ENCODE results near the gene USH1G. TPM values are rescaled to one million over a fixed set of nuclear protein-coding genes. Genes with fewer than 3 reads are reported as not detected.

Gene USH1G
- total and polyA plus RNA-seq, 2 of the 13 experiments (the other 11 are each of a cell fraction or from before 2014, with no cell fraction given): 0.04 TPM; not detected in 1

DNA sequence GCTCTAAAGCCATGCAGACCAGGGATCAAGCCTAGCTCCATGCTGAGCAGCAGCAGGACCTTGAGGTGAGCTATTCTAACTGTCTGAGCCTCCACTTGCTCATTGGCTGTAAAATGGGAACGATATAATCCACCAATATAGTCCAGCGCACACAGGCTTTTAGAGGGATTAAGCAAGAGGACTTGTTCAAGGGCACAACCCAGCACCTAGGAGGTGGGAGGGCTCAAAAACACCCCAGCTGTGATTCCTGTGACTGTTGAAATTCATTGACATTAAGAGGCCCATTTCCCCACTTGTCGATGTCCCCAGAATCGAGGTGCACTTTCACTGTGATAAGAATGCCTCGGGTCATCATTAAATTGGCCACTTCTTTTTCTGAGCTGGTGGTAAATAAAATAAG lies 4.1 kb downstream of the USH1G start (continued):
- no peak for TF ChIP-seq MLXIP (CRISPR knock-in tag; IDR thresholded peaks at IDR 0.05; ENCODE audit: borderline replicate concordance)
- no peak for TF ChIP-seq TAF1 (CRISPR knock-in tag; IDR thresholded peaks at IDR 0.05)
- no peak for TF ChIP-seq MAFK (conservative IDR thresholded peaks at IDR 0.05 in 1 of 2, IDR thresholded peaks at IDR 0.05 in 1 of 2; ENCODE audit: low read length in 2 of 2)
- no peak for TF ChIP-seq ZNF720 (CRISPR knock-in tag; IDR thresholded peaks at IDR 0.05)
- no peak for TF ChIP-seq ZMAT3 (CRISPR knock-in tag; conservative IDR thresholded peaks at IDR 0.05)
- TF ChIP-seq NFKBIZ (CRISPR knock-in tag; IDR thresholded peaks at IDR 0.05): no peak

- ATAC-seq: no peak
- CTCF ChIA-PET (ENCODE audit: low intra/inter-chr PET ratio, low total read pairs): no interaction called here
- TF ChIP-seq ZNF317 (CRISPR knock-in tag; IDR thresholded peaks at IDR 0.05): no peak
- TF ChIP-seq RBAK (CRISPR knock-in tag; IDR thresholded peaks at IDR 0.05): no peak
- TF ChIP-seq NR3C1 (CRISPR knock-in tag; IDR thresholded peaks at IDR 0.05): no peak
- TF ChIP-seq MIER2 (CRISPR knock-in tag; IDR thresholded peaks at IDR 0.05): no peak
- TF ChIP-seq, protein P1, sequence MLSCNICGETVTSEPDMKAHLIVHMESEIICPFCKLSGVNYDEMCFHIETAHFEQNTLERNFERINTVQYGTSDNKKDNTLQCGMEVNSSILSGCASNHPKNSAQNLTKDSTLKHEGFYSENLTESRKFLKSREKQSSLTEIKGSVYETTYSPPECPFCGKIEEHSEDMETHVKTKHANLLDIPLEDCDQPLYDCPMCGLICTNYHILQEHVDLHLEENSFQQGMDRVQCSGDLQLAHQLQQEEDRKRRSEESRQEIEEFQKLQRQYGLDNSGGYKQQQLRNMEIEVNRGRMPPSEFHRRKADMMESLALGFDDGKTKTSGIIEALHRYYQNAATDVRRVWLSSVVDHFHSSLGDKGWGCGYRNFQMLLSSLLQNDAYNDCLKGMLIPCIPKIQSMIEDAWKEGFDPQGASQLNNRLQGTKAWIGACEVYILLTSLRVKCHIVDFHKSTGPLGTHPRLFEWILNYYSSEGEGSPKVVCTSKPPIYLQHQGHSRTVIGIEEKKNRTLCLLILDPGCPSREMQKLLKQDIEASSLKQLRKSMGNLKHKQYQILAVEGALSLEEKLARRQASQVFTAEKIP (CRISPR knock-in tag; IDR thresholded peaks at IDR 0.05; ENCODE audit: borderline replicate concordance): no peak
- no peak for TF ChIP-seq CERS6 (CRISPR knock-in tag; IDR thresholded peaks at IDR 0.05)
- no peak for TF ChIP-seq NFIB (CRISPR knock-in tag; IDR thresholded peaks at IDR 0.05; ENCODE audit: borderline replicate concordance)
- no peak for TF ChIP-seq ZNF891 (CRISPR knock-in tag; IDR thresholded peaks at IDR 0.05)
- TF ChIP-seq EEA1 (CRISPR knock-in tag; IDR thresholded peaks at IDR 0.05; ENCODE audit: borderline replicate concordance): no peak
- TF ChIP-seq RORA (CRISPR knock-in tag; IDR thresholded peaks at IDR 0.05): no peak
- no peak for TF ChIP-seq KDM3A (CRISPR knock-in tag; IDR thresholded peaks at IDR 0.05; ENCODE audit: low read depth)
- TF ChIP-seq ZNF263 (CRISPR knock-in tag; IDR thresholded peaks at IDR 0.05): no peak
Observed at GRCh38 chr17:74917430-74917829, 5.6 kb downstream of the USH1G start.

More at GRCh38 chr17:74917430-74917829, 5.6 kb downstream of the USH1G start:
- H3K27ac ChIP-seq (ENCODE audit: extremely low read length, insufficient read depth, low read length): no peak overlapping the region
- peaks cover 26% of the 10 kb centered on the region for H3K4me1 ChIP-seq (ENCODE audit: insufficient read depth, low read length)
- BruUV-seq (replicated peaks): no TSS peak
- POLR2A ChIA-PET: interaction anchor here (1.0 kb wide), 1 partner anchor 44 kb away, joined by 3 read pairs; the partner anchor contains the start of gene FDXR
- H2AFZ ChIP-seq (ENCODE audit: low read length): no peak overlapping the region
- in situ Hi-C loops (cut with HindIII; ENCODE audit: extremely low pct_ligation_motif_present, low pct_unique_long_range_greater_than_20kb): loop anchor here (5.0 kb wide), 1 partner anchor 90 kb away; no protein-coding TSS in a partner anchor
- DNase-seq (ENCODE audit: low spot score): no peak
- no peaks in the 10 kb centered on the region for H3K79me2 ChIP-seq (ENCODE audit: insufficient read depth, low read length)
- no peak overlapping the region for H3K9ac ChIP-seq (ENCODE audit: insufficient read depth, low read depth, low read length)
- 38% methylated on average over 10 of the region's 10 CpGs for WGBS (ENCODE audit: low lambda C conversion rate)
- H3K4me3 ChIP-seq (replicated peaks in 1 of 3; ENCODE audit: insufficient read depth in 1 of 3, low read depth in 2 of 3, low read length in 3 of 3): no peak overlapping the region
- H3K27me3 ChIP-seq (ENCODE audit: control insufficient read depth in 1 of 2, insufficient read depth in 2 of 2, low read length in 2 of 2): peaks cover 11 to 51% of the 10 kb centered on the region in 2 experiments
- FAIRE-seq: no peak
- no peak overlapping the region for H3K4me2 ChIP-seq (ENCODE audit: low read depth, low read length)
- no peaks in the 10 kb centered on the region for H4K20me1 ChIP-seq (ENCODE audit: insufficient read depth, low read length)
- H3K36me3 ChIP-seq (replicated peaks in 1 of 2; ENCODE audit: control insufficient read depth in 1 of 2, insufficient read depth in 2 of 2, low read length in 2 of 2): no peaks in the 10 kb centered on the region
- intact Hi-C loops (cut with micrococcal nuclease; ENCODE audit: unreplicated experiment): no loop called here
- H3K9me3 ChIP-seq (ENCODE audit: low read length): no peaks in the 10 kb centered on the region

Measured in HepG2 (cell line).